LNCaP clone FGC (cell line): ENCODE measurements around the gene BIRC2.
"Not testable (repeated sequence)": the region's sequence is repeated elsewhere in the genome, so short reads cannot be mapped to it uniquely, and the experiment has no call there.

Experiments used
- DNase-seq: peaks from one replicate; pipeline ENCODE4 v3.0.0-alpha.2; 2011; ENCODE audit warnings: low read depth
- H3K4me3 ChIP-seq: 2 replicates; pipeline ENCODE4 v1.5.1; 2011; ENCODE audit warnings: mild to moderate bottlenecking, low read depth, low read length, control low read depth
- CTCF ChIP-seq: IDR thresholded peaks from 2 replicates; pipeline ENCODE4 v1.5.1; 2012; ENCODE audit warnings: mild to moderate bottlenecking; ENCODE audit not compliant: control insufficient read depth, insufficient read depth; ENCODE audit errors: extremely low read depth

The BIRC2 gene

GRCh38 chr11:102367364-102367763, 20.4 kb downstream of the BIRC2 start:
- no peak overlapping the region for H3K4me3 ChIP-seq
- no peak for TF ChIP-seq CTCF
- no peak for DNase-seq

GRCh38 chr11:102368472-102368871, 21.5 kb downstream of the BIRC2 start:
- no peak for TF ChIP-seq CTCF
- no peak for DNase-seq
- H3K4me3 ChIP-seq, result no peak overlapping the region

- not testable (repeated sequence) for H3K4me3 ChIP-seq, DNase-seq
Measured at GRCh38 chr11:102374633-102375424, 27.8 kb downstream of the BIRC2 start.

GRCh38 chr11:102375720-102376399, 28.8 kb downstream of the BIRC2 start:
- H3K4me3 ChIP-seq, result no peak overlapping the region
- TF ChIP-seq CTCF, result no peak
- DNase-seq, result no peak

- no peak for TF ChIP-seq CTCF
- no peak for DNase-seq
- H3K4me3 ChIP-seq, result no peak overlapping the region
Measured at GRCh38 chr11:102377891-102378290, 30.9 kb downstream of the BIRC2 start.

GRCh38 chr11:102378818-102379217, 31.8 kb downstream of the BIRC2 start:
- no peak for TF ChIP-seq CTCF
- no peak for DNase-seq
- no peak overlapping the region for H3K4me3 ChIP-seq

GRCh38 chr11:102382384-102382783, 35.4 kb downstream of the BIRC2 start:
- H3K4me3 ChIP-seq, result no peak overlapping the region
- no peak for TF ChIP-seq CTCF
- DNase-seq, result no peak
